Right ventricle myocardium superior (tissue), 1 donor: Measurements from ENCODE around the gene FITM2. TPM values are rescaled to one million over a fixed set of nuclear protein-coding genes. Genes with fewer than 3 reads are reported as not detected.
"Not testable (repeated sequence)": the region's sequence is repeated elsewhere in the genome, so short reads cannot be mapped to it uniquely, and the experiment has no call there.

Experiments
- ATAC-seq: fragments of 200-7000 bp; cut with Tn5 transposase; one replicate; pipeline ENCODE4 v1.9.1; 2020; ENCODE audit warnings: mild to moderate bottlenecking; ENCODE audit not compliant: poor library complexity
- DNase-seq: peaks from one replicate; pipeline ENCODE4 v3.0.0-alpha.2; 2020
- intact Hi-C: fragments of 100-400 bp; cut with DNase I; formaldehyde crosslinking; loops from one replicate; pipeline ENCODE4 v1.11.2; 2022
- total RNA-seq: library from RNA; stranded (reverse); fragmentation: NEBNext Ultra II Directional; extraction: Animal tissue kit (Norgen Biotek cat#: 25700); gene quantifications from one replicate; pipeline ENCODE4 v1.2.1, GENCODE V29; 2021
- donor health status: DM: no; HTN: yes; CAD: no; lungs with severe emphysema.

FITM2 gene
- total RNA-seq, 1 donor from 2014 or later, result 150 TPM

GRCh38 chr20:44336086-44336485 is 25.1 kb upstream of the FITM2 start:
- no peak for ATAC-seq
- no peak for DNase-seq
- intact Hi-C loops, result no loop called here

- ATAC-seq (no peak), DNase-seq (no peak)
- intact Hi-C loops, result no loop called here
Observed at GRCh38 chr20:44335675-44336074, 24.7 kb upstream of the FITM2 start.

- DNase-seq (no peak), ATAC-seq (no peak)
- intact Hi-C loops, result no loop called here
Observed at GRCh38 chr20:44334709-44335108, 23.7 kb upstream of the FITM2 start.

GRCh38 chr20:44334306-44334705 is 23.3 kb upstream of the FITM2 start:
- DNase-seq (no peak), ATAC-seq (no peak)
- intact Hi-C loops, result no loop called here

GRCh38 chr20:44331201-44331600 is 20.2 kb upstream of the FITM2 start:
- no peak for DNase-seq
- intact Hi-C loops, result no loop called here
- ATAC-seq, result no peak

GRCh38 chr20:44328428-44328827 is 17.4 kb upstream of the FITM2 start:
- DNase-seq (no peak), ATAC-seq (no peak)
- intact Hi-C loops, result no loop called here

- DNase-seq, ATAC-seq, intact Hi-C loops: not testable (repeated sequence)
Observed at GRCh38 chr20:44327748-44328147, 16.7 kb upstream of the FITM2 start.

GRCh38 chr20:44326391-44327159 is 15.6 kb upstream of the FITM2 start:
- ATAC-seq, result peak; percentile 29
- intact Hi-C loops, result no loop called here
- no peak for DNase-seq

- intact Hi-C loops, result no loop called here
- peak; percentile 18 for ATAC-seq
- DNase-seq, result no peak
Observed at GRCh38 chr20:44324343-44324742, 13.3 kb upstream of the FITM2 start.

GRCh38 chr20:44319839-44320422 is 8.9 kb upstream of the FITM2 start:
- intact Hi-C loops, result no loop called here
- ATAC-seq (no peak), DNase-seq (no peak)

GRCh38 chr20:44314870-44315269 is 3.9 kb upstream of the FITM2 start:
- ATAC-seq (no peak), DNase-seq (no peak)
- intact Hi-C loops, result no loop called here

GRCh38 chr20:44309763-44310663 is 989 bp downstream of the FITM2 start:
- intact Hi-C loops, result loop anchor here (2.0 kb wide), 1 partner anchor 95 kb away; no protein-coding TSS in a partner anchor
- ATAC-seq (peak; percentile 62), DNase-seq (peak; percentile 72)

- DNase-seq, result no peak
- no peak for ATAC-seq
- intact Hi-C loops, result no loop called here
Observed at GRCh38 chr20:44306927-44307326, 4.1 kb downstream of the FITM2 start.

GRCh38 chr20:44304383-44304782 is 6.6 kb downstream of the FITM2 start:
- intact Hi-C loops, result no loop called here
- ATAC-seq, result no peak
- DNase-seq, result no peak

GRCh38 chr20:44302736-44303135 is 8.3 kb downstream of the FITM2 start:
- DNase-seq (no peak), ATAC-seq (no peak)
- intact Hi-C loops, result no loop called here

GRCh38 chr20:44302026-44302669 is 8.9 kb downstream of the FITM2 start:
- ATAC-seq, result peak; percentile 77
- no peak for DNase-seq
- intact Hi-C loops, result no loop called here

GRCh38 chr20:44301285-44301684 is 9.7 kb downstream of the FITM2 start:
- ATAC-seq, result no peak
- intact Hi-C loops, result no loop called here

GRCh38 chr20:44299011-44299535 is 11.9 kb downstream of the FITM2 start:
- ATAC-seq, intact Hi-C loops, DNase-seq: not testable (repeated sequence)

More at GRCh38 chr20:44301285-44301684, 9.7 kb downstream of the FITM2 start:
- DNase-seq, result no peak

- intact Hi-C loops, result no loop called here
- no peak for ATAC-seq
- no peak for DNase-seq
Observed at GRCh38 chr20:44297721-44298120, 13.3 kb downstream of the FITM2 start.
